Esophagus (tissue), 2 donors: ENCODE results near the gene ZNF541. TPM values are rescaled to one million over a fixed set of nuclear protein-coding genes. Genes with fewer than 3 reads are reported as not detected.
"Not testable (repeated sequence)": the region's sequence is repeated elsewhere in the genome, so short reads cannot be mapped to it uniquely, and the experiment has no call there.

Experiments
- H3K27ac ChIP-seq, 2 donors: one replicate each; pipeline ENCODE4 v1.5.1; 2013; ENCODE audit warnings: low read depth in 2 of 2, mild to moderate bottlenecking in 2 of 2, inconsistent platforms in 1 of 2, low read length in 1 of 2, moderate library complexity in 1 of 2
- H3K27me3 ChIP-seq, 2 donors: one replicate each; pipeline ENCODE4 v1.6.1; 2013; ENCODE audit warnings: low read length in 2 of 2, control low read depth in 1 of 2, mild to moderate bottlenecking in 1 of 2; ENCODE audit not compliant: insufficient read depth in 2 of 2, control insufficient read depth in 1 of 2
- H3K36me3 ChIP-seq, 2 donors: one replicate each; pipeline ENCODE4 v1.6.1; 2013; ENCODE audit warnings: low read length in 1 of 2; ENCODE audit not compliant: control insufficient read depth in 2 of 2, insufficient read depth in 2 of 2
- H3K4me1 ChIP-seq, 2 donors: one replicate each; pipeline ENCODE4 v1.6.1; 2013; ENCODE audit warnings: low read length in 1 of 2; ENCODE audit not compliant: control insufficient read depth in 2 of 2, insufficient read depth in 2 of 2
- H3K4me3 ChIP-seq, 2 donors: one replicate each; pipeline ENCODE4 v1.5.1; 2013; ENCODE audit warnings: low read length in 2 of 2, mild to moderate bottlenecking in 2 of 2, low read depth in 1 of 2, moderate library complexity in 1 of 2
- H3K9me3 ChIP-seq, 2 donors: one replicate each; pipeline ENCODE4 v1.6.1; 2013; ENCODE audit warnings: mild to moderate bottlenecking in 2 of 2, low read depth in 1 of 2, low read length in 1 of 2, moderate library complexity in 1 of 2; ENCODE audit not compliant: control insufficient read depth in 2 of 2, insufficient read depth in 1 of 2
- WGBS, 2 donors: extraction: QIAGEN DNeasy Blood & Tissue Kit; methylation state at CpG; one replicate each; pipeline ENCODE4 v1.1.7; 2013; 5-methylcytosine and 5-hydroxymethylcytosine counted together
- polyA plus RNA-seq, 2 donors: library from polyadenylated mRNA; stranded (reverse); fragments of 200-250 nt; gene quantifications; one replicate each; pipeline ENCODE4 v1.2.3, GENCODE V29; 2013
- donor health status: healthy with polysubstance abuse.
- donor health status: Bipolar disorder and iron deficiency.

Gene ZNF541
- polyA plus RNA-seq, 2 donors: 0.06 to 0.14 TPM

DNA sequence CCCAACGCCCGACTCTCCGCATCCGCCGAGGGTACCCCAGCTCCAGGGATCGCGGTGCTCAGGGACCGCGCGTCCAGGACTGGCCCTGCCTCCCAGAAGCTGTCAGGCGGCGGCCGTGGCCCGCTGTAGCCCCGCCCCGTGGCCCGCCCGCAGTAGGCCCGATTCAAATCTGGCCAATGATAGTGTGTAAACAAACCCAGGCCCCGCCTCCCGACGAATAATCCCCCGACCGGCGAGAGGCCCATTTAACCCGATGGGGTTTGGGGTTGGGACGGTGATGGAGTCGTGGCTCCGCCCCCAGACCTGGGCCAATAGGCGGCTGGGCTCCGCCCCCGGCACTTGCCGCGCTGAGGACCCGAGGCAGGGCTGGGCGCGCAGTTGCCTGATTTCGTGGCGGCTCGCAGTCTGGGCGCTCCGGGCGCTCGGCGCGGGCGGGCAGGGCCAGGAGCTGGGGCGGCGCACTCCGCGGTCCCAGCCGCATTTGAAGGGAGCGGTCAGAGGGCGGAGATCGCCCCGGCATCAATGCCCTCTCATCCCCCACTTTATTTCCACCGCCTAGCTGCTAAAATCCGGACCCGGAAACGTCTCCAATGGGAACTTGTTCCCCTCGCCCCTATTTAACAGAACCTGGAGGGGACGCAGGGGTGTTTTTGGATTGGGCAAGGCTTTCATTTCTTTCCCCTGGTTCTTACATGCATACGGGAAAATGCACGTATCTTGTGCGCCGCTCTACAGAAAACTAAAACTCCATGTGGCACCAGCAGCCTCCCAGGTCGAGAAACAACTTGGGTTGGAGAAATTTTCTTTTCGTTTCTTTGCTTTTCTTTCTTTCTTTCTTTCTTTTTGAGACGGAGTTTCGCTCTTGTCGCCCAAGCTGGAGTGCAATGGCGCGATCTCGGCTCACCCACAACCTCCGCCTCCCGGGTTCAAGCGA is 27.6 kb upstream of the ZNF541 start:
- no peaks in the 10 kb centered on the region for H3K27me3 ChIP-seq
- no peaks in the 10 kb centered on the region for H3K36me3 ChIP-seq
- H3K9me3 ChIP-seq: no peaks in the 10 kb centered on the region
- 2 to 3% methylated on average over 77 of the region's 77 CpGs for WGBS, 2 donors
- H3K4me1 ChIP-seq: peaks cover 0 to 2% of the 10 kb centered on the region in 2 donors
- H3K4me3 ChIP-seq: peak overlapping the region; percentile 42 to 45
- H3K27ac ChIP-seq: peak overlapping the region; percentile 90

DNA sequence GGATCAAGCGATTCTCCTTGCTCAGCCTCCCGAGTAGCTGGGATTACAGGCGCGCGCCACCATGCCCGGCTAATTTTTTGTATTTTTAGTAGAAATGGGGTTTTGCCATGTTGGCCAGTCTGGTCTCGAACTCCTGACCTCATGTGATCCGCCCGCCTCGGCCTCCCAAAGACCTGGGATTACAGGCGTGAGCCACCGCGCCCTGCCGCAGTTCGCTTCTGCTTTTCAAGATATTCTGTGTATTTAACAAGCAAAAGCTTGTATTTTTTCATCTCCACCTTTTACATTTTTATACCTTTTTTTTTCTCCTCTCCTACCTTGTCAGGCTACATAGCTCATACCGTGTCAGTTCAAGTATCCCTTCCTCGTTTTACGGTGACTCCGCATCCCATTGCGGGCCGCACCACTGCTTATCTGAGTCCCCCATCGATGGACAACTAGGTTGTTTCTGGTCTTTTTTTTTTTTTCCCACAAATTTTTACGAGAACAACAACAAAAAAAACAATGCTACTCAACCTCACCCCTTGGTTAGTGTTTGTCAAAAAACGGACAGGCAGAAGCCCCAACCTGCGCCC is 26.8 kb upstream of the ZNF541 start:
- H3K27me3 ChIP-seq: not testable (repeated sequence)
- WGBS, 2 donors: 30 to 33% methylated on average over 25 of the region's 25 CpGs

GRCh38 chr19:47598407-47599349 is 25.7 kb upstream of the ZNF541 start:
- Histone ChIP-seq H3K4me3 (peak overlapping the region in 1 of 2 donors; percentile 29), H3K27me3 (no peaks in the 10 kb centered on the region), H3K4me1 (peaks cover 0 to 2% of the 10 kb centered on the region in 2 donors), H3K9me3 (no peaks in the 10 kb centered on the region), H3K27ac (peak overlapping the region; percentile 91 to 94), H3K36me3 (no peaks in the 10 kb centered on the region)
- WGBS, 2 donors: 24 to 27% methylated on average over 21 of the region's 21 CpGs

More for the DNA sequence above, 26.8 kb upstream of the ZNF541 start:
- peak overlapping the region; percentile 88 to 94 for H3K27ac ChIP-seq
- H3K9me3 ChIP-seq, H3K4me1 ChIP-seq, H3K36me3 ChIP-seq: not testable (repeated sequence)
- peak overlapping the region; percentile 29 to 44 for H3K4me3 ChIP-seq

DNA sequence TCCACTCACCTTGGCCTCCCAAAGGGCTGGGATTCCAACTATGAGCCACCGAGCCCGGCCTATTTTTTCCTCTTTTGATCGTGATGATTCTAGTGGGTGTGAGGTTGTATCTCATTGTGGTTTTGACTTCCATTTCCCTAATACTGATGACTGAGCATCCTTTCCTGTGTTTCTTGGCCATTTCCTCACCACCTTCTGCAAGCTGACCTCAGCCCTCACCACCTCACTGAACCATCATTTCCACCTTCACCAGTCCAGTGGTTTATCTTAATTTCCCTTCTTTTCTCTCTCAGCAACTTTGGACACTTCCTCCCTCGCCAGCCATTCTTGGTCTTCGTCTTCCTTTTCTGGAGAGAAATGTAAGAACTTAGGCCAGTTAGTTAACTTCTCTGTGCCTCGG is 23.0 kb upstream of the ZNF541 start:
- no peak overlapping the region for H3K4me3 ChIP-seq
- no peaks in the 10 kb centered on the region for H3K36me3 ChIP-seq
- no peak overlapping the region for H3K27ac ChIP-seq
- H3K4me1 ChIP-seq: peaks cover 0 to 2% of the 10 kb centered on the region in 2 donors
- H3K9me3 ChIP-seq: no peaks in the 10 kb centered on the region
- no peaks in the 10 kb centered on the region for H3K27me3 ChIP-seq
- 69 to 70% methylated on average over 6 of the region's 6 CpGs for WGBS, 2 donors

DNA sequence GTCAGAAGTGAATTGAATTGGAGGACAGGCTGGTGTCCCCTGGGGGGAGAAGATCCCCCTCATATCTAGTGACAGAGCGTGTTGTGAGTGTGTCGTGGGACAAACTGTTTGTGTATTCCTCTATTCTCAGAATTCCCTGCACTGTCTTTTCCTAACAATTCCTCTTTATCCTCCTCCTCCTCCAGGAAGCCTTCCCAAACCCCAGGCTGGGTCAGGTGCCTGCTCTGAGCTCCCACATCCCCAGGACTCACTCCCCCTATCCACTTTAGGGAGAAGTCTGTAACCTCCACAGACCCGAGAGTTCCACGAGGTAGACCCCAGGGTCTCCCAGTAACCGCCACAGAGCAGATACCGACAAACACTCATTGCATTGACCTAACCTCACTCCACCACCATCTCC is 20.9 kb upstream of the ZNF541 start:
- Histone ChIP-seq H3K4me3 (no peak overlapping the region), H3K27me3 (no peaks in the 10 kb centered on the region), H3K4me1 (peaks cover 0 to 2% of the 10 kb centered on the region in 2 donors), H3K36me3 (no peaks in the 10 kb centered on the region), H3K27ac (no peak overlapping the region), H3K9me3 (no peaks in the 10 kb centered on the region)
- 91% methylated on average over 6 of the region's 6 CpGs for WGBS, 2 donors

DNA sequence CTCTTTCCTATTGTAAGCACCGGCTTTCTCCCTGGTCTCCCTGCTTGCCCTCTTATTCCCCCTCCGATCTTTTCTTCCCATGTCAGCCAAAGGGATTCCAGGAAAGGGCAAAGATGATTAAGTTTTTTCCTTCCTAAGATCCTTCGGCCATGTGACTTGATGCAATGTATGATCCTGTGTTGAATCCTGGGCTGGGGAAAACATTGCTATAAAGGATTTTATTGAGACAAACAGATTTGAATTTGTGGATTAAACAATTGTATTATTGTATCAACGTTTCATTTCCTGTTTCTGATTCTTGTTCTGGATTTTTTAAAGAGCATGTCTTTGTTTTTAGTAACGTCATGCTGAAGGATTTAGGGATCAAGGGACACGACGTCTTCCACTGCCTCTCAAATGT is 16.9 kb upstream of the ZNF541 start:
- 43 to 46% methylated on average over 7 of the region's 7 CpGs for WGBS, 2 donors
- Histone ChIP-seq H3K9me3 (no peaks in the 10 kb centered on the region), H3K4me1 (no peaks in the 10 kb centered on the region), H3K27me3 (no peaks in the 10 kb centered on the region), H3K36me3 (peaks cover 0 to 2% of the 10 kb centered on the region in 2 donors), H3K27ac (peak overlapping the region; percentile 25 to 71), H3K4me3 (no peak overlapping the region)

GRCh38 chr19:47587295-47587694 is 14.3 kb upstream of the ZNF541 start:
- 89 to 90% methylated on average over 4 of the region's 4 CpGs for WGBS, 2 donors
- Histone ChIP-seq H3K9me3 (no peaks in the 10 kb centered on the region), H3K4me3 (no peak overlapping the region), H3K27me3 (no peaks in the 10 kb centered on the region), H3K27ac (no peak overlapping the region), H3K4me1 (no peaks in the 10 kb centered on the region), H3K36me3 (peaks cover 0 to 2% of the 10 kb centered on the region in 2 donors)

GRCh38 chr19:47583161-47583560 is 10.2 kb upstream of the ZNF541 start:
- H3K9me3 ChIP-seq, H3K27me3 ChIP-seq, H3K36me3 ChIP-seq, H3K4me1 ChIP-seq, H3K4me3 ChIP-seq: not testable (repeated sequence)
- H3K27ac ChIP-seq: peak overlapping the region; percentile 52 to 82
- WGBS, 2 donors: 58 to 69% methylated on average over 1 of the region's 1 CpG

- Histone ChIP-seq H3K27me3 (no peaks in the 10 kb centered on the region), H3K27ac (peak overlapping the region; percentile 62 to 92), H3K9me3 (no peaks in the 10 kb centered on the region), H3K4me1 (peaks cover 2 to 4% of the 10 kb centered on the region in 2 donors), H3K36me3 (peaks cover 0 to 2% of the 10 kb centered on the region in 2 donors), H3K4me3 (no peak overlapping the region)
- 43 to 48% methylated on average over 6 of the region's 6 CpGs for WGBS, 2 donors
Measured at GRCh38 chr19:47582320-47582909, 9.5 kb upstream of the ZNF541 start.
